ENCODE results near the gene EFTUD2.

Gene EFTUD2

DNA sequence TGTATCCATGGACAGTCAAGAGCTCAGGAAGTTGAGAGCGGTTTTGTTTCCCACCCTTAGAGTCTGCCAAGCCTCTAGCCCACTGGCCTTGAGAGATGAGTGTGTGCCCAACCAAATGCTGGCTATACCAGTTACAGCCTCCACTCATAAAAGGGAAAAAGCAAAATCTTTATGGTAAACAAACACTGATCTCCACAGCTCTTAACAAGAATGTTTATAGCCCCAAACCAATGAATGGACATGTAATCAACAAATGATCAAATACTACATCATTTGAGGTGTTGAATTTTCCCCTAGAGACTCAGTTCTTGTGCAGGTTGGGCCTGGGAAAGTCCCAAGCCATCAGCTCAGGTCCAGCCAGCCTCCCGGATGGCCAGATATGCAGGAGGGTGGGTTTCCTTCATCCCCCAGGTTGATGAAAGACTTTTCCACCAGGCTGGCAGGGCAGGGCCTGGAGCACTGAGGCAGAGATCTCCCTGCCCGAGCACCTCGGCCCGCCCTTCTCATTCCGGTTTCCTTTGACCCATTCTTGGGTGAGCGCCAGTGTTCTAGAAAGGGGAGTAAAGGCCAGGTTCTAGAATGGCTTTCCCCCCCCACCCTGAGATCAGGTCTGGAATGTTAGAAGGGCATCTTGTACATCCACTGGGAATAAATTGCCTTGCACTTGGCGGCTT is 3.9 kb upstream of the EFTUD2 start:
- in situ Hi-C loops (cut with MboI; ENCODE audit: low pct_unique_long_range_greater_than_20kb, low sequenced_read_pairs, unreplicated experiment), result no loop called here
- no peak for TF ChIP-seq CTCF (IDR thresholded peaks at IDR 0.05; ENCODE audit: extremely low read depth, insufficient read depth, missing control alignments)
- no peak for DNase-seq (ENCODE audit: low spot score)

- in situ Hi-C loops (cut with MboI; ENCODE audit: low pct_unique_long_range_greater_than_20kb, low sequenced_read_pairs, unreplicated experiment), result no loop called here
- no peak for TF ChIP-seq CTCF (IDR thresholded peaks at IDR 0.05; ENCODE audit: extremely low read depth, insufficient read depth, missing control alignments)
- no peak for DNase-seq (ENCODE audit: low spot score)
These were observed 3.0 kb upstream of the EFTUD2 start for GRCh38 chr17:44902135-44902760.

DNA sequence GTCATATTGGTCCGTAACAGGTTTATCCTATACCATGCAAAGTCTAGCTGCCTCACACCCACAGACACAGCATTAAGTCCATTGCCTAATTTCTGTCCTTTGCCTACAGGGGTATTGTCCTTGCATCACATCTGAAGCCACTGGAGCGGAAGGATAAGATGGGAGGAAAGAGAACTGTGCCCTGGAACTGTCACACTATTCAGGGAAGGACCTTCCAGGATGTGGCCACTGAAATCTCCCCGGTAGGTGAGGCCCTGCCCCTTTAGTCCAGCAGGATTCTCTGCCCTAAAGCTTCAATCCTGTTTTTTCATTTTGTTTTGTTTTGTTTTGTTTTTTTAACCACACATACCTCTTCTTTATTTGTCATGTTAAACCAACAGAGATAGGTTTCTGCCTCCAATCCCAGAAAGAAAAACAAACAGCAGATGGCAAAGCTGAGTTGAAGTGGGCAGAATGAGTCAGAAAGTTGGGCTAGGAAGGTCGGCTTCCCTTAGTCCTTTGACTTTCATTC is 2.2 kb upstream of the EFTUD2 start:
- TF ChIP-seq CTCF (IDR thresholded peaks at IDR 0.05; ENCODE audit: extremely low read depth, insufficient read depth, missing control alignments), result no peak
- in situ Hi-C loops (cut with MboI; ENCODE audit: low pct_unique_long_range_greater_than_20kb, low sequenced_read_pairs, unreplicated experiment), result no loop called here
- no peak for DNase-seq (ENCODE audit: low spot score)

DNA sequence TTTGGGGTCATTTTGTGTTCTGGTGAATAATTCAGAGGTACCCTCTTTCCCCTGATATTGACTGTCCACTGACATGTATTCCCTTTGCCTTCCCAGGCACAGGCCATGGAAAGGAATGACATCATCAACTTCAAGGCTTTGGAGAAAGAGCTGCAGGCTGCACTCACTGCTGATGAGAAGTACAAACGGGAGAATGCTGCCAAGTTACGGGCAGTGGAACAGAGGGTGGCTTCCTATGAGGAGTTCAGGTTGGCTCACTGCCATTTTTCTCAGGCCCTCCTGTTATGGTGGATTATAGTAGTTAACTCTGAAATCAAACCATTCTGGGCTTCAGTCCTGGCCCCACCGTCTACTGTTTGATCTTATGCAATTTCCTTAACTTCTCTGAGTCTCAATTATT is 1.6 kb upstream of the EFTUD2 start:
- TF ChIP-seq CTCF (IDR thresholded peaks at IDR 0.05; ENCODE audit: extremely low read depth, insufficient read depth, missing control alignments), result no peak
- in situ Hi-C loops (cut with MboI; ENCODE audit: low pct_unique_long_range_greater_than_20kb, low sequenced_read_pairs, unreplicated experiment), result no loop called here
- no peak for DNase-seq (ENCODE audit: low spot score)

- TF ChIP-seq CTCF (IDR thresholded peaks at IDR 0.05; ENCODE audit: extremely low read depth, insufficient read depth, missing control alignments), result no peak
- in situ Hi-C loops (cut with MboI; ENCODE audit: low pct_unique_long_range_greater_than_20kb, low sequenced_read_pairs, unreplicated experiment), result no loop called here
- DNase-seq (ENCODE audit: low spot score), result no peak
These were observed 524 bp downstream of the EFTUD2 start for GRCh38 chr17:44898768-44899073.

DNA sequence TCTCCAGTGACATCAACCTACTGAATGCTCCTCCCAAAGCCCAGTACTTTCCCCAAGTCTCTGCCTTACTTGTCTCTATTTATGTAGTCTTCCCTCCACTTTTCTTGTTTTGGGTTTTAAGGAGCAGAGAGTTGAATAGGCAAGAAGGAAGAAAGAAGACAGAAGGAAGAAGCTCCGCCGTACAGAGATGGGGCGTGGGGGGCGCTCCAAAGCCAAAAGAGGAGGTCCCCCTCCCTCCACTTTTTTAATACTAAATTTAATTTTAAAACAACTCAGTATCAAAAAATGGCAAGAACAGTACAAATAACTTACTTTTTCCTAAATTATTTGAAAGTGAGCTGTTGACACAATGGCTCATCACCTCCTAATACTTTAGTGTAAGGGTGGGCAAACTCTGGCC is 4.6 kb downstream of the EFTUD2 start:
- in situ Hi-C loops (cut with MboI; ENCODE audit: low pct_unique_long_range_greater_than_20kb, low sequenced_read_pairs, unreplicated experiment), result no loop called here
- no peak for TF ChIP-seq CTCF (IDR thresholded peaks at IDR 0.05; ENCODE audit: extremely low read depth, insufficient read depth, missing control alignments)
- DNase-seq (ENCODE audit: low spot score), result no peak
